CD4-positive, alpha-beta T cell treated with Interleukin-4 for 1 hour (primary cell): ENCODE data around the gene CFAP73.

ENCODE experiments used
- DNase-seq, 2 donors: peaks; one replicate each; pipeline ENCODE4 v3.0.0-alpha.2; 2020 to 2022

CFAP73 gene

GRCh38 chr12:113167868-113168267, 18.3 kb downstream of the CFAP73 start:
- DNase-seq, result no peak

- no peak for DNase-seq
These were observed 20.2 kb downstream of the CFAP73 start for GRCh38 chr12:113169697-113170096.

DNA sequence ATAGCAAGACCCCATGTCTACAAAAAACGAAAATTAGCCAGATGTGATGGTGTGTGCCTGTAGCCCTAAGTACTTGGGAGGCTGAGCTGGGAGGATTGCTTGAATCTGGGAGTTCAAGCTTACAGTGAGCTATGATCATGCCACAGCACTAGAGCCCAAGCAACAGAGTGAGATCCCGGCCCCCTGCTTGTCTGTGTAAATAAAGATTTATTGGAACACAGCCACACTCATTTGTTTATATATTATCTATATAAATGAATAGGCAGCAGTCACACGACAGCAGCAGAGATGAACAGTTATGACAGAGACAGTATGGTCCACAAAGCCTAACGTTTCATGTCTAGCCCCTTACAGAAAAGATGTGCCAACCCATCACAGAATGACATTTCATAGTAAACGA, 20.9 kb downstream of the CFAP73 start:
- DNase-seq, result no peak

DNA sequence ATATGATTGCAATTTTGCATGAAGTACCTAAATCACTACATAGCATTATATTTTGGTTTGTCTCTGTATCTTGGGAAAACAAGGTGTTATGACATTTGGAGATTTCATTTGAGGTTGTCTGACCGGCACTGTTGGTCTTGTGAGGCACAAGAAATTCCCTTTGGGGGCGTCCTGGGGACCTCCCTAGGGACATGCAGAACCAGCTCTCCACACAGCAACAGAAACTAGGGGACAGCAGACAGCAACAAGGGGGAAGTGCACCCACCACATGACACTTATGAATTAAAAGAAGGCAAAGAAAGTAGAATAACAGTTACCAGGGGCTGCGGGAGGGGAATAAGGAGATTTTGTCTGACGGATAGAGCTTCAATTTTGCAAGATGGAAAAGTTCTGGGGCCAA, 21.4 kb downstream of the CFAP73 start:
- no peak for DNase-seq

DNA sequence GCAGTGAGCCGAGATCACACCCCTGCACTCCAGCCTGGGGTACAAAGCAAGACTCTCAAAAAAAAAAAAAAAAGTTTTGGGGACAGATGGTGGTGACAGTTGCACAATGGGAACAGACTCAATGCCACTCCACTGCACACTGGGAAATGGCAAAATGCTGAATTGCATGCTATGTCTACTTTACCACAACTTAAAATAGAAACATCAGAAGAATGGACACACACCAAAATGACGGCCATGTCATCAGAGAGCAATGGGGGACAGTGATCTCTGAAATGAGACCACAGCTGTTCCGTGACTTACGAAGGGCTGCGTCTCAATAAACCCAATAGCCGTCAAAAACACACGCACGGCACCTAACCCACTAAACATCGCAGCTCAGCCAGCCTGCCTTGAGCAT, 22.0 kb downstream of the CFAP73 start:
- DNase-seq, result no peak

GRCh38 chr12:113172185-113172584, 22.7 kb downstream of the CFAP73 start:
- DNase-seq, result no peak

GRCh38 chr12:113173081-113173698, 23.7 kb downstream of the CFAP73 start:
- DNase-seq, result no peak

GRCh38 chr12:113174461-113175384, 25.2 kb downstream of the CFAP73 start:
- DNase-seq, result peak; percentile 75 to 78

GRCh38 chr12:113179023-113179422, 29.5 kb downstream of the CFAP73 start:
- DNase-seq, result no peak

DNA sequence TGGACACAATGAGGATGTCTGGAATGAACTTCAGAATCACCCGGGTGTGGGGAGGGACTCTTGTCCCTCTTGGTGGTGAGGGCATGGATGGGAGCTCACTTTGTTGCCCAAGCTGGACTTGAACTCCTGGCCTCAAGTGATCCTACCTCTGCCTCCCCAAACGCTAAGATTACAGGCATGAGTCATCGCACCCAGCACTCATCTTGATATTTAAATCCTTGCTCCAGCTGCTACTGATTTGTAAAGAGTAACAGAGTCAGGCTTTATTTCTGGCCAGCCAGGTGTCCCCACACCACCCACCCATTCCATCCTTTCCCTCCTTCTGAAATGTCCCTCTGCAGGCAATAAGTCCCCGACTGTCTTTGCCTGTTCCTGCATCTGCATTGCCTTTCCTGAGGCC, 30.8 kb downstream of the CFAP73 start:
- DNase-seq, result no peak

- DNase-seq, result no peak
These were observed 32.5 kb downstream of the CFAP73 start for GRCh38 chr12:113181975-113182374.

DNA sequence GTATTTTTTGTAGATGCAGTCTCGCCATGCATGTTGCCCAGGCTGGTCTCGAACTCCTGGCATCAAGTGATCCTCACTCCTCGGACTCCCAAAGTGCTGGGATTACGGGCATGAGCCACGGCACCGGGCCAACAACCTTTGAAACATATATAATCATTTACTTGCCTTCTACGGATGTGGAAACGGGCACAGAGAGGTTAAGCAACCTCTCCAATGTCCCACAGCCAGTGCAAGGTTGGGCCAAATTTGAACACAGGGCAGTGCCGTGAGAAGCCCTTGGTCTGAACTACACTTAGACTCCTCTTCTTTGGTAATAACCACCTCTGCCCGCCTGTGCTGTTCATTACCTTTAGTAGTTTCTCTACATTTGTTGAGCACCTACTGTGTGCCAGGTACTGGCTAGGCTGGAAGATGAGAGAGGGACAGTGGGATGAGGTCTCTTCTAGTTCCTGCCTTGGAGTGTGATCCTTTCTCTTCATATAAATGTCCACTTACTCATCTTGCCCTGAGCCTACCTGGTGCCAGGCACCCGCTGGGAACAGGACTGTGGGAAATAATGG, 33.6 kb downstream of the CFAP73 start:
- no peak for DNase-seq

DNA sequence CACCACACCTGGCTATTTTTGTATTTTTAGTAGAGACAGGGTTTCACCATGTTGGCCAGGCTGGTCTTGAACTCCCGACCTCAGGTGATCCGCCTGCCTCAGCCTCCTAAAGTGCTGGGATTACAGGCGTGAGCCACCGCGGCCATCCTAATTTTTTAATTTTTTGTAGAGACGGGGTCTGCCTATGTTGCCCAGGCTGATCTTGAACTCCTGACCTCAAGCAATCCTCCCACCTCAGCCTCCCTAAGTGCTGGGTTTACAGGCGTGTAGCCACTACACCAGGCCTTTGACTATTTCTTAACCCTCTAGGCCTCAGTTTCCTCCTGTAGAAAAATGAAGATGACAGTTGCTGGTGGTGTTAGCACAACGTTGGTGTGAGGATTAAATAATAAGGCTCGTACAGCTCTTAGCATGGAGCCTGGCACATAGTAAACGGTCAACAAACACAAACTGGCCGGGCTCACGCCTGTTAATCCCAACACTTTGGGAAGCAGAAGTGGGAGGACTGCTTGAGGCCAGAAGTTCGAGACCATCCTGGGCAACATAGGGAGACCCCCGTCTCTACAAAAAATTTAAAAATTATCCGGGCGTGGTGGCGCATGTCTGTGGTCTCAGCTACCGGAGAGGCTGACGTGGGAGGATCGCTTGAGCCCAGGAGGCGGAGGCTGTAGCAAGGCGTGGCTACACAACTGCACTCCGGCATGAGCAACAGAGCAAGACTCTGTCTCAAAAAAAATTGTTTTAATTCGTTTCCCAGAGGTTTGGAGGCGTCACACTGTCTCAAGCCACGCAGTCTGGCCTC, 34.8 kb downstream of the CFAP73 start:
- DNase-seq, result no peak

GRCh38 chr12:113184900-113185179, 35.3 kb downstream of the CFAP73 start:
- DNase-seq, result peak; percentile 90 to 92

DNA sequence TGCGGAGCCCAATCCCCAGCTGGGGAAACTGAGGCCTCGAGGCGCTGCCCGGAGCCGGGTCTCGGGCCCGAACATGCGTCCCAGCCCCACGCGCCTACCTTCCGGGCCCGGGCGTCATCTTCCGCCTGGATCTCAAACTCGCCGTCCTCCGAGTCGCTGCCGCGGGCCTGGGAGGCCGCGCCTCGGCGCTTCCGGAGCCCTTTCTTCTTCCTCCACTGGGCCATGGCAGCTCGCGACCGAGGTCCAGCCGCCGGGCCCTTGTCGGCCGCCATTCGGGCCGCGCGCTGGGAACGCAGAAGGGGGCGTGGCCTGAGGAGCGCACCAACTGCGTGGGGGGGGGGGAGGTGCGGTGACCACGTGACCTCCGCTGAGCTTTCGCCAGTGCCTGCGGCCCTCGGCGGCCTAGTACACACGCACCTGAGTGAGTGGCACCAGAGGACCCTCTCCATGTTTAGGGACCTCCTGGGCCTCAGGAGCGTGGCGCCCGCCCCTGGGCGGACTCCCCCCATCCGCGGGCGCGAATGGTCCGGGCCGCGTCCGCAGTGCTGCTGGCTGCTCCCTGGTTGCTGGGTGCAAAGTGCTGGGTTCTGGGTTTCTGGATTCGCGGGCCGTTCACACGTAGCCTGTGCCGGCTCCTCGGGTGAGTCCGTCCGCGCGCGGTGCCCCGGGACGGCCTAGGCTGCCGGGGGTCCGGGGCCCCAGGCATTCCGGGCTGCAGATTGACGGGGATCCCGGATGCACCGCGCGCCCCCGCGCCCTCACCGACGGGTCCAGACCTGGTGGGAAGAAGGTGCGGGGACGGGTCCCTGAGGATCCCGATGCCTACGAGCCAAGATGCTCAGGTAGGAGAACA, 35.9 kb downstream of the CFAP73 start, which contains the start of the genes DDX54 and RITA1:
Gene DDX54 (minus strand): TSS at position 299 of the 853 bp plus-strand sequence. CDS start 27 bp downstream, at position 272.
Gene RITA1 (plus strand): TSS at position 542 of the 853 bp plus-strand sequence. CDS start 1,026 bp downstream, outside the sequence.
- peak; percentile 71 to 86 for DNase-seq

DNA sequence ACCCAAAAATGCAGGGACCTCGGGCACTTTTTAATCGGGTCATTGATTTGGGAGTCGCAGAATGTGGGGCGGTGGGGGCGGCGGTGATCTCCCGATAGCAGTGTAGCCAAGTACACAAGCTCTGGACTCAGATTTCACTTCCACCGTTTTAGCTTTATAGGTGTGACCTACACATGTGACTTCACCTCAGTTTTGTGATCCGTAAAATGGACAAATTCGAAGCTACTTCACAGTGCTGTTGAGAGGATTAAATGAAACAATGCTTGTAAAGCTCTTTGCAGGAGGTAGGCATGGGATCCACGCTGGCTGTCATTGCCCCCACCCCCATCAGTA, 36.5 kb downstream of the CFAP73 start:
- DNase-seq, result no peak

GRCh38 chr12:113186666-113187325, 37.3 kb downstream of the CFAP73 start:
- no peak for DNase-seq

DNA sequence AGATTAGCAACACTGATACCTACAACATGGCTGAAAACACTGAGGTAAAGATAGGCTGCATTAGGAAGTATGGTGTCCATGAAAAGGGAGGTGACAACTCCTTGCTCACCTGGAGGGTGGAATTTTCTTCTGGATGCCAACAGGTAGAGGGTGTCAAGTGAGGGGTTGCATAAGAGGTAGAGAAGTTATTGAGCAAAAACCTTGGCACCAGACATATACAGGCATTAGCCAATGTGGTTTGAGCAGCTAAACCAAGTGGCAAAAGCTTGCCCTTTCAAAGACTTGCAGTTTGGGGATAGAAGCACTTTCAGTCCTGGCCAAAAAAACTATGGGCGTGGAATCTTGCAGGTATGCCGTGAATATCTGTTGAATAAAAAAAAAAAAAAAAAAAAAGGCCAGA, 39.8 kb downstream of the CFAP73 start:
- no peak for DNase-seq

GRCh38 chr12:113190761-113191160, 41.2 kb downstream of the CFAP73 start:
- no peak for DNase-seq

GRCh38 chr12:113191227-113191626, 41.7 kb downstream of the CFAP73 start:
- no peak for DNase-seq

GRCh38 chr12:113194971-113195391, 45.5 kb downstream of the CFAP73 start:
- DNase-seq, result no peak

DNA sequence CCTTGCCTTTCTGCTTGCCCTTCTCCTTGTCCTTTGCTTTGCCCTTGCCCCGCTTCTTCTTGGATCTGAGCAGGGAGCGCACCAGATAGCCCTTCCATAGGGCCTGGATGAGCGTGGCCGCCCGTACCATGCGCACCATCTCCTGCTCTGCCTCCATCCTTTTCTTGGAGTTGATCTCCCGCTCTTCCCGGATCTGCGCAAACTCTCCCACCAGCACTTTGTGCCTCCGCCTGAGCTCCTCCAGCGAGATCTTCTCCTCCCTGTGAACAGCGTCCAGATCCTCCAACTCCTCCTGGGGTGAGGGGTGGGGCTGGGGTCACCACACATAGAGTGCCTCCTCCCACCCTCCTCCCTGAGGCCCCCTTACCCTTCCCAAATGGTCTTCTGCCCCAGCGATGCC, 46.1 kb downstream of the CFAP73 start:
- no peak for DNase-seq
